Hepatocyte (in vitro differentiated cells): ENCODE data around the gene METRN.

Experiments
- CTCF ChIP-seq: fragments of 200-600 bp; sonication (generic); IDR thresholded peaks from 2 replicates; pipeline ENCODE4 v1.5.1; 2016; ENCODE audit warnings: antibody characterized with exemption, mild to moderate bottlenecking; ENCODE audit not compliant: poor library complexity
- EZH2 ChIP-seq: fragments of 200-600 bp; sonication (generic); IDR thresholded peaks from 2 replicates; pipeline ENCODE4 v1.6.1; 2016; ENCODE audit warnings: antibody characterized with exemption, mild to moderate bottlenecking, borderline replicate concordance
- EZH2phosphoT487 ChIP-seq: fragments of 200-600 bp; sonication (generic); IDR thresholded peaks from one replicate; pipeline ENCODE4 v1.6.1; 2018; ENCODE audit warnings: antibody characterized with exemption, mild to moderate bottlenecking, low read depth, moderate library complexity; ENCODE audit not compliant: unreplicated experiment, severe bottlenecking

GRCh38 chr16:693364-693763, 21.6 kb upstream of the METRN start:
- TF ChIP-seq CTCF = no peak
- no peak for TF ChIP-seq EZH2
- TF ChIP-seq EZH2phosphoT487 = no peak
